ENCODE data around the gene FBXO33.

FBXO33 gene, protein sequence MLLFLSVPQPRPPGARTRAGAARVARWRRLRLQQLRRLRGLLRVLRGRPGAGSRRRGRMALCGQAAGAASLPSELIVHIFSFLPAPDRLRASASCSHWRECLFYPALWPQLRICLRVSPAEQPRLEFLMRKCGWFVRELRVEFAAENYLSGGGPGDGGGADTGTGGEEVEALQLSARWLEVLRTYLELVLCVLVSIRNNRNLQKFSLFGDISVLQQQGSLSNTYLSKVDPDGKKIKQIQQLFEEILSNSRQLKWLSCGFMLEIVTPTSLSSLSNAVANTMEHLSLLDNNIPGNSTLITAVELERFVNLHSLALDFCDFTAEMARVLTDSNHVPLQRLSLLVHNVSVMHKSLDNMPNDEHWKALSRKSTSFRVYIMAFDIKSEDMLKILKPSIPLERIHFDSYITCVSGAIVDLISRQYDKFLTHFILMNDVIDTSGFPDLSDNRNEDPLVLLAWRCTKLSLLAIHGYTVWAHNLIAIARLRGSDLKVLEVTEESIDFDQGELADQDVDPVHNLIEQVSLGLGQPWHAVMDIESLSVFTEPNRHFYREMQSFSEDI

DNA sequence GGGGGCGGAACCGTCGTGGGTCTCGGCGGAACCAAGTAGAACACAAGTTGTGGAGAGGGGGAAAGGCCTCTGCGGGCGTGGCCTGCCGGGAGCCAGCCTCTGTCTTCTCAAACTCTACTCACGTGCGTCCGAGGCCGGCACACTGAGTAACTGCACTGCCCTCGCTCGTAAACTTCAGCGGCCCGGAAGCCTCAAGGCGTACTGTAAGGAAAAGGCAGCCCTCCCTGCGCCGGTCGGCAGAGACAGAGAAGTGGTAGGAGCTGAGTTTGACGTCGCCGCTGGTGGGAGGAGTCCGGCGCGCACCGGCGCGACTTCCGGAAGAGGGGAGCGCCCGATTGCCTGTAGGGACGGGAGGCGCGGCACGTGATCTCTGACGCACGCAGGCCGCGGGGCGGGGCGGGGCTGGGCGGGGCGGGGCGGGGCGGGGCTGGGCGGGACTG is at the start of gene FBXO33:
FBXO33 (minus strand) TSS at position 255 of the 440 bp plus-strand sequence. CDS start 271 bp downstream, outside the sequence.
- DNase-seq (ENCODE audit: low read depth in 2 of 2, low spot score in 1 of 2), result peak; percentile 88 to 93

DNA sequence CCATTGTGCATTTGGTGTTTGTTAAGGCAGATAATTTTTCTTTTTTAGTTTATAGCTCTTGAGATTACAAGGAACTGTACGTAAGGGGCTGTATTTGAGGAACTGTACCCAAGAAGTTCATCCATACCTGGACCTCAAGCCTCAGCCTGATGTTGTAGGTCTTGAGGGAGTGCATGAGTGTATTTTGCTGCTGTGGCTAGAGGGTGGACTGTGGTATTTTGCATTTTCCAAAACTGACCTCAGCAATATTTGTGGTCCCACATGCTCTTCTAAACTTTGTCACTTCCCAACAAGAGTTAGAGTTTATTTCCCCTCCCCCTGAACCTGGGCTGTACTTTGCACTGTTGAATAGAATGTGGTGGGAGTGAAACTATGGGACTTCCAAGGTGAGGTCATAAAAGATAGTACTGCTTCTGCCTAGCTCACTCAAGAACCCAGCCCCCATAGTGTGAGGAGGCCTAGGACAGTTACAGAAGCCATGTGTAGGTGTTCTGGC is 42.2 kb upstream of the FBXO33 start:
- no peak for DNase-seq (ENCODE audit: low read depth in 2 of 2, low spot score in 1 of 2)

DNA sequence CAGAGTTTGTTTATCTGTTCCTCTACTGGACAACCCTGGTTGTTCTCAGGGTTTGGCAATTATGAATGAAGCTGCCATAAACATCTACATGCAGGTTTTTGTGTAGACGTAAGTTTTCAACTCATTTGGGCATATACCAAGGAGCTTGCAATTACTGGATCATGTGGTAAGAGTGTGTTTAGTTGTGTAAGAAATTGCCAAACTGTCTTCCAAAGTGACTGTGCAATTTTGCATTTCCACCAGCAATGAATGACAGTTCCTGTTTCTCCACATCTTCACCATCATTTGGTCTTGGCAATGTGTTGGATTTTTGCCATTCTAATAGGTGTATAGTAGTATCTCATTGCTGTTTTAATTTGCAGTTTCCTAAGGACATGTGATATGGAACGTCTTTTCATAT is 39.8 kb upstream of the FBXO33 start:
- no peak for DNase-seq (ENCODE audit: low read depth in 2 of 2, low spot score in 1 of 2)

DNA sequence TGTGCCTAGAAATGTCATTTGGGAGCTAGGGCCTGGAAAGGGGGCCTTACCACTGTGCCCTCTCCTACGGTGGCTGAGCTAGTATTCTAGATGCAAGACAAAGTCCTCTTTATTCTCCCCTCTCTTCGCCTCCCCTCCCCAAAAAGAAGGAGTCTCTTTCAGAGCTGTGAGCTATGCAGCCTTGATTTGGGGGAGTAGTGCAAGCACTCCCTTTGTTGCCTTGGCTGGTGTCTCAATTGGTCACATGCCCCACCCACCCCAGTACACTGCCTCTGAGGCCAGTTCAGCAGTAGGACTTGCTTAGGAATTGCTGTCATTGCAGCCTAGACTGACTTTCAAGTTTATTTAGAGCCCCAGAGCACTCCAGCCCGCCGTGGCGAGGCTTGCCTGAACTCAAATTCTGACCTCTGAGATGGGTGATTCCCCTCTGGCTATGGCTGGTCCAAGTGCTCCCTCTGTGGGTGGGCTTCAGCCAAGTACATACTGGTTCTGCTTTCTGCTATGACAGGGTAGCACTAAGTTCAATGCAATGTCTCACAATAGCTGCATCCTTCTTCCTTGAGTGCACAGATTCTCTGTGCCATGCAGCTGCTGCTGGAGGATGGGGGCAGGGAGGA is 37.0 kb upstream of the FBXO33 start:
- DNase-seq (ENCODE audit: low read depth in 2 of 2, low spot score in 1 of 2), result peak in 1 of 2 donors; percentile 0

DNA sequence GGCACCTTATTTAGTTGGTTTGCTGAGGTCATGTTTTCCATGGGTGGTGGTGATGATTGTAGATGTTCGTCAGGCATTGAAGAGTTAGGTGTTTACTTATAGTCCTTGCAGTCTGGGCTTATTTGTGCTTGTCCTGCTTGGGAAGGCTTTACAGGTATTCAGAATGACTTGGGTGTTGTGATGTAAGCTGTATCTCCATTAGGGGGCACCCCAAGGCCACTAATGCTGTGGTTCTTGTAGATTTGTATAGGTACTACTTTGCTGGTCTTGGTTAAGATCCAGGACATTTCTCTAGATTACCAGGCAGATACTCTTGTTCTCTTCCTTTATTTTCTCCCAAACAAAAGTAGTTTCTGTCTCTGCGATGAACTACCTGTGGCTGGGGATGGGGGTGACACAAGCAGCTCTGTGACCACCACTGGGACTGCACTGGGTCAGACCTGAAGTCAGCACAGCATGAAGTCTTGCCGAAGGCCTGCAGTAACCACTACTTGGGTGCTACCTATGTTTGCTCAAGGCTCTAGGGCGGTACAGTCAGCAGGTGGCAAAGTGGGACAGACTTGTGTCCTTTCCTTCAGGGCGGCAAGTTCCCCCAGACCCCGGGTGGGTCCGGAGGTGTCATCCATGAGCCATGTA is 35.8 kb upstream of the FBXO33 start:
- no peak for DNase-seq (ENCODE audit: low read depth in 2 of 2, low spot score in 1 of 2)

DNA sequence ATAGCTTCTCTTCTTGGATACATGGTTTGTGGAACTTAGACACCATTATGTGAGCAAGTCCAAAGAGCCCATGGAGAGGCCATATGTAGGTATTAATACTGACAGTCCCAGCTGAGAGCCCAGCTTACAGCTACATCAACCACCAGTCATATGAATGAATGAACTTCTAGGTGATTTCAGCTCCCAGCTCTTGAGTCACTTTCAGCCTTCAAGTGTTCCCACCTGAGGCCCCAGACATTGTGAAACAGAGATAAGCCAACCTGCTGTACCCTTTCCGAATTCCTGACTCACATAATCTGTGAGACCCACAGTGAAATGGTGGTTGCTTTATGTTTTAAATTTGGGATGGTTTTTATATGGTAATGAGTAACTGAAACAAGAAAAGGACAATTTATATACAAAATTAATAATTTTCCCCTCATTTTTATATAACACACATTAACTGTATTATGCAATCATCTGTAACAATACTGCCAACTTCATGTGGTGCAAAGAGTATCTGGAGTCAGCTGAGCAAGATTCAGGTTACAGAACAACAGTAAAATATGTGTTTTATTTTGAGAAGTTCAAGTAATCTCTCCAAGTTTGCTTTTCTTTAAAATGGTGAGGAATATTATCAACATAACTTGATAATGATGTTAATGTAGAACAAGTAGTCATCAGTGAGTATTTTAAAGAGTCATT is 27.7 kb upstream of the FBXO33 start:
- DNase-seq (ENCODE audit: low read depth in 2 of 2, low spot score in 1 of 2), result no peak

DNA sequence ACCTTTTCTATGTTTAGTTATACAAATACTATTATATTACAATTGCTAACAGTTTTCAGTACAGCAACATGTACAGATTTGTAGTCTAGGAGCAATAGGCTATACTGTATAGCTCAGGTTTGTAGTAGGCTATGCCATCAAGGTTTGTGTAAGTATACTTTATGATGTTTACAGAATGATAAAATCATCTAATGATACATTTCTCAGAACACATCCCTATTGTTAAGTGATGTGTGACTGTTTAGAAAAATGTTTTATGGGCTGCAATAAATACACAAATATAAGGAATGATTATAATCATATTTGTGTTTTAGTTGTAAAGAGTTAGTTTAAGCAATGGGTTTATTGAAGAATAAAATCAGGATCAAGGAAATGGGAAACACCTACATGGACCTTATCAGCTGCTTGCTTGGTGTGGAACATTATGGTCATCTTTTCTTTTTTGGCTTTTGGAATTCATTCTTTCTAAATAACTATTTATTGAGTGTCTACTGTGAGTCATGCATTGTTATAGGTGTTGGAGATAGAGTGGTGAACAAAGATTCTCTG is 24.5 kb upstream of the FBXO33 start:
- DNase-seq (ENCODE audit: low read depth in 2 of 2, low spot score in 1 of 2), result no peak

DNA sequence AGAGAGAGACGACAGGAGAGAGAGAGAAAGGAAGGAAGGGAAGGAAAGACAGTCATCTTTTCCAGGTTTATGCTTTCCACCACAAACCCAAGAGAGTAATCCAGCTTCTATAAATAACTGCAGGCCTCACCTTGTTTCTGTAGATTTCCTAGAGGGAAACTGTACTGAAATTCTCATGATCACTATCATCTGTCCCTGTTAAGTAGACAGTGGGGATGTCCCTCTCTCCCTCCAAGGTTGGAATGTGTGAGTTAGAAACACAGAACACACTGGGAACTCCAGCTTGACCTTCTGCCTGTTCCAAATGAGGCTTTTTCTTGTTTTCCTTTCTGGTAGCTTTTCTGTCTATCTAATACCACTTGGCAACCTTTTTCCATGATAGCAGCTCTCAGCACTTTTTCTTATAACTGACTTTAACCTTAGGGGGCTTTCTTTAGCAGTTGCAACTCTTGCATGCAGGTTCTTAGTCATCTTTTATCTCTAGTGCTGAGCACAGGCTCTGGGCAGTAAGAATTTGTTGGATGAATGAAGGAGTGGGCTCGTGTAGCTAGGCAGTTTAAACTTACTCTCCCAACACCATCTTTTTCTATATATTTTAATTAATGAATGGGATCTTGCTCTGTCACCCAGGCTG is 22.8 kb upstream of the FBXO33 start:
- no peak for DNase-seq (ENCODE audit: low read depth in 2 of 2, low spot score in 1 of 2)

DNA sequence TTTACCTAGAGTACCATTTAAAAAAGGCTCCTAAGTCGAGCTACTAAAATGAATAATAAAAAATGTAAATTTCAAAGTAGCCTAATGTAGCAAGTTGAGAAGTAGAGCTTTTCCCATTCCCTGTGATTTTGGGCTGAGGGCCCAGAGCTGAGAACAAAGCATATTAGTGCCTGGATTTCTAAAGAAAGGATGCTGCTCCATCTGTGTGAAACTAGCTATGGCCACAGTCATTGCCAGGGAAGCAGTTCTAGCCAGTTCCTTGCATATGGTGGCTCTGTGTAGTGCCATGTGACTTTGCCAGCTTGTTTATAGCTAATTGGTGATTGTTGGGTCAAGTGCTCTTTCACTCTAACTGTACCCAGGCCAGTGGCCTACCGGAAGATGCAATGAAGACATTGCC is 20.4 kb upstream of the FBXO33 start:
- DNase-seq (ENCODE audit: low read depth in 2 of 2, low spot score in 1 of 2), result no peak

DNA sequence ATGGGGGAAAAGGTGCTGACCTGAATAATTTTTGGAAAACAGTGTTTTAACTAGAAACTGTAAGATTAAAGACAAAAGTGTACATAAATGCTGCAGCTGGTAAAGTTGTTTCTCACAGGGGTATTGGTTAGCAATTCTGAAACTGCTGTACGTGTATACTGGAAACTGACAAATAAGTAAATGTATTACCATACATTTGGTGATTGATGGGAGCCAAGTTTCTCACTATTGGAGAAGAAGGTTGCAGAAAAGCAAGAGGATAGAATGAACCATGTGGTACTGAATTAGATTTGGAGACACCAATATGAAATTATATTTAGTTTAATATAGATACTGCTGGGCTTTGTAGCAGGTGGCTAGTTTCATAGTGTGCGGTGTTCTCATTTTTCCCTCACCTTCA is 19.6 kb upstream of the FBXO33 start:
- no peak for DNase-seq (ENCODE audit: low read depth in 2 of 2, low spot score in 1 of 2)

DNA sequence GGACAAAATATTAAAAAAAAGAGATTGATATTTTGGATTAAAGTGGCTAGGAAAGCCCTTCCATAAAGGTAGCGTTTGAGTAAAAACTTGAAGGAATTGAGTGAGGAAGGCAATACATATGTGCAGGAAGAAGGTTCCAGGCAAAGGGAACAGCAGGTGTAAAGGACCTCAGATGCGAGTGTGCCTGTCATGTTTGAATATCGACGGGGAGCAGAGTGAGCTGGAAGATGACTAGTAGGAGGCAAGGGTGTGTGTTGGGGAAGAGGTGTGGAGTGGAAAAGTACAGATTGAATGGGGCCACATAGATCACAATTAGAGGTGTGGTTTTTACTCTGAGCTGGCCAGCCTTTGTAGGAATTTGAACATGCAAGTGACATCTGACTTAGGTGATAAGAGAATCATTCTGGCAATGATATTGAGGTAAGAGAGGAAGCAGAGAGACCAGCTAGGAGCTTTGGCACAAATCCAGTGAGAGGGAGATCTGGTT is 15.0 kb upstream of the FBXO33 start:
- DNase-seq (ENCODE audit: low read depth in 2 of 2, low spot score in 1 of 2), result no peak

DNA sequence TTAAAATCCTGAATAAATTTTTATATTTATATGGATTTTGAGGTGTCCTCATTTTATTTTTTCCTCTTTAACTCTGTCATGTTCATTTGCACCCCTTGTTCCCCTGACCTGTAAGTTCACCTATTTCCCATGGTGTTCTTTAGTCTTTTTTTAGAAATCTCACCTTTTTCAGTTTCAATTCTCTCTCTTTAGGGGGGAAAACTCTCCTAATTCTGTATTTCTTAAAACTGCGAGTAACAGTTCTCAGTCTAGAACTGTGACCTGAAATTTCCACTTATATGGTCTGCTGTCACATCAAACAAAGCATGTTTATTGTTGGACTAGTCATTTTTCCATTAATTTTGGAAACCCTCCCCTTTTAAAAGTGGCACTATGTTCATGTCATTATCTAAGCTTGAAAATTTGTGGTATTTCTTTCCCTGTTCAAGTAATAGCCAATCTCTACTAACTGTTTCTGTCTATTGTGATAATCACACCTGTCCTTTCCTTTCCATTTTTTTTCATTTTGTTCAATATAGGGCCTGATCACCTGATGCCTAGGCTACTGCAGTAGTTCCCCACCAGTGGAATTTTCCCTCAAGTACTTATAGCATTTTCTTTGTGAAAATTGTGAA is 14.0 kb upstream of the FBXO33 start:
- no peak for DNase-seq (ENCODE audit: low read depth in 2 of 2, low spot score in 1 of 2)

DNA sequence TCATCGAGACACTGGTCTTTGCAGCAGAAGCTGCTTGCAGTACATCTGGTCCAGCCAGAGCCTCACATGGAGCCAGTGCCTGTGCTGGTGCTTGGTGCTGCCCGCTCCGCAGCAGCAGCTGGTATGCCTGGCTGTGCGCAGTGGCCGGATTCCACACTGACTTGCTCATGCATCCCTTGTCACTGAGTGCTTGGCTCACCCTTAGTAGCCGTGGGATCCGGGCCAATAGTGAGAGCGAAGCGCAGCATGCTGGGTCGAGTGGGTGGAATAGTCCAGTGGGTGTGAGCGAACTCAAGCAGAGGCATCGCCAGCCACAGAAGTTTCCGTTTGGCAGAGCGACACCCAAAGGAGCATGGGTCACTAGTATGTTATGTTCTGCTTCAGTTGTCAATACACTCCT is 10.1 kb upstream of the FBXO33 start:
- DNase-seq (ENCODE audit: low read depth in 2 of 2, low spot score in 1 of 2), result no peak

DNA sequence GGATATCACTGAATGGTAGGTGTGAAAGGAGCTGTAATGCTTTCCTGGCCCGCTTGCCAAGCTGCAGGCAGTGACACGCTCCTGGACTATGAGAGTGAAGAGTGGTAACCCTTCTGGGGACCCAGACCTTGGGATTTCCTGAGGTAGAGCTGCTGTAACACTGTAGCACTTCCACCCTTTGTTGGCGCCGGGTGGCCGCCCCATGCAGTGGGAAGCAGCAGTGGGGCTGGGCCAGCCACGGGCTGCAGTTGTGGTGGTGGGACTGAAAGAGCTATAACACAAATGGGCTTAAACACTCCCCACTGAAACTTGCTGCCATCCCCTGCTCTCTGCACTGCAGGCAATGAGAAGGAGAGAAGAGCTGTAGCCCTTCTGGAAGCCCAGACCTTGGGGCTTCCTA is 9.6 kb upstream of the FBXO33 start:
- DNase-seq (ENCODE audit: low read depth in 2 of 2, low spot score in 1 of 2), result no peak

DNA sequence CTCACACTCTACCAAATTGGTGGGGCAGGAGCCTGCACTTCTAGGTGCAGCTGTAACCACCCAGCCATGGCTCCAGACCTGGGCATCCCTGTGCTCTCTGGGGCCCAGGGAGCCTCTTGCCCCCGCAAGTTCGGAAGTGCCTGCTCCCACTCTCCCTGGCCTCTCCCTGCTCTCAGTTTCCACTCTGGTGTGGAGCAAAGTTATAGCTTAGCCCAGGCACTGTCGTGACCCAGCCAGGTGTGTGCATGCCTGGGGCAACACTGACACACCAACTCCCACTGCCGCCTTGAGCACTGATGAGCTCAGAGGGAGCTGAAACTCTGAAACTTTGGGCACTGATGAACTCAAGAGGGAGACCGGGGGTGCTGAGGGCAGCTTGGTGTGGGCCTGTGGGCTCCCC is 8.7 kb upstream of the FBXO33 start:
- DNase-seq (ENCODE audit: low read depth in 2 of 2, low spot score in 1 of 2), result no peak

DNA sequence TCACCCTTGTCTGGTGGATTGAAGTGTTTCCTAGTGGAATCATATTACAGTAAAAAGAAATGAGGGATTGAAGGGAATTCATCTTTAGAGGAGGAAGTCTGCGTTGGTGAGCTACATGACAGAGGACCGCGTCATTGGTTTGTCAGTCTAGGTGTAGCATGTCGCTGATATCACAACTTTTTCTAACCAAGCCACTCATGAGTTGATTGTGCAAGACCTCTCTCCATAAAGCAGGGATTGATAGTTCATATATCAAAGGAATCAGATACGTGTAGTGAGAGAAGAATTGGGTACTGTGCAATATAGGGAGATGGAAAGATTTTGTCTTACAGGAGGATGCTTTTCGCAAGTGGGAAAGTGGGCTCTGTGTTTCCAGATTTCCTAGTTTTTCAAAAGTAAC is 3.0 kb upstream of the FBXO33 start:
- DNase-seq (ENCODE audit: low read depth in 2 of 2, low spot score in 1 of 2), result no peak

DNA sequence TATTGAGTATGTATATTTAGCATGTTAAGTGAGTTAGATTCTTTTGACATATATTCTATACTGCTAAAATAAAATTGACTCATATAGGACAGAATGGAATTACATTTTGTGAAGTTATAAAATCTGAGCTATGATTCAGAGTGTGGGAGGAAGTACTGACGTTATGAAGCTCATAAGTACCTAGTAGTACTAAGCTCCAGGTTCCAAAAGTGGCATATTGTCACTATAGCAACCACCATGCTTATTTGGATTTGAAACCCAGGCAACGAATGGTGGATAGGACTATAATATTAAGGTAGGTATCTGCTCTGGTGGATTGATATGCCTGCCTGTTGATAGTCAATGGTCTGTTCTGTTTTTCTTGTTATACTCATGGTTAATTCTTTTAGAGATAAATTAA is 2.2 kb upstream of the FBXO33 start:
- no peak for DNase-seq (ENCODE audit: low read depth in 2 of 2, low spot score in 1 of 2)

DNA sequence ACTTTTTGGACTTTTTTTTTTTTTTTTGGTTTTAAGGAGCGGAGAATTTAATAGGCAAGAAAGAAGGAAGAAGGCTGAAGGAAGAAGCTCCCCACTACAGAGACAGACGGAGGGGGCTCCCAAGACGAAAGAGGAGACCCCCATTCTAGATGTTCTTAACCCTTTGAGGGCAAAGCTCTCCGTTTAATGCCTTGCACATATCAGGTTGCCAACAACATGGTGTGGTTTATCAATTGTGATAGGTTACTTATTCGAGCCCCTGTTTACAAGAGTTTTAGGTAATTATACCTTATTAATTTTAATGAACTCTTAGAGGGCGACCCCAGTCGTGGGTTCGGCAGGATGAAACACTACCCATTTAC is 1.2 kb upstream of the FBXO33 start:
- DNase-seq (ENCODE audit: low read depth in 2 of 2, low spot score in 1 of 2), result no peak

DNA sequence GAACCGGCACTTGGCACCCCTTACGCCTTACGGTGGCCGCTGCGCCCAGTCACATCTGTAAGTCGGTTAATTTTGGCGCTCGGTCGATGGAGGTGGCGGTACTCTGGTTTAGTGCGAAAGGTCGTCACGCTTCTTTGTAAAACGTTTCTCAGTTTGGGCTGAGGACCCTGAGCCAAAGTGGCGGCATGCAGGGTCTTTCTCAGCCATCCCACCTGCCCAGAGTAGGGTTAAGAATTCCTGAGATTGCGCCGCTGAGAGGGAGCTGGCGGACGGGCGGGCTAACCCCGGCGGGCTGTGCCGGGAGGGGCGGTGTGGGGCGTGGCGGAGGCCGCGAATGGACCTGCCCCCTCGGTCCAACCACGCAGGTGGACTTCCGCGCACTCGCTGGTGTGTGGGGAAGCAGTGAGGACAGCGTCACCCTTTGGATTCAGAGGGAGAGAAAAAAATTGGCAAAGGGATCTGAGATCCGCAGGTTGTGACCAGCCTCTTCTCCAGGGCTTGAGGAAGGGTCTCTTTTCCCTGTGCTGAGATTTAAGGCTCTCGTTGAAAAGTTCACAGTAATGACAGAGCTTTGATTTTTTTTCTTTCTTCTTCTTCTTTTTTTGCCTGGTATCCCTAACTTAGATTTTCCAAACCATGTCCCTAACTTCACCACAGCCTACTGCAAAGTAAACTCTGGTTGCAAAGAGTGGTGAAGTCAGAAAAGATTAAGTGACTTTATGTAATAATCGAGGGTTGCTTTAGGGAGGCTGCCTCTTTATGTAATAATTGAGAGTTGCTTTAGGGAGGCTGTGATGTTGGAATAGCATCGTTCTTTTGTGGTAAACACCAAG is 602 bp upstream of the FBXO33 start:
- DNase-seq (ENCODE audit: low read depth in 2 of 2, low spot score in 1 of 2), result peak; percentile 37 to 49
